HG02840 (cell line): Measurements from ENCODE around the gene TMEM252.

Source experiments
- ATAC-seq: cut with Tn5 transposase; IDR thresholded peaks from one replicate; pipeline ENCODE4 v1.9.1; 2021; ENCODE audit warnings: mild to moderate bottlenecking, moderate library complexity, moderate number of reproducible peaks; ENCODE audit not compliant: unreplicated experiment, low FRiP score

Gene TMEM252

GRCh38 chr9:68500457-68501381, 40.0 kb downstream of the TMEM252 start:
- no peak for ATAC-seq

- no peak for ATAC-seq
Measured at GRCh38 chr9:68498816-68499215, 41.9 kb downstream of the TMEM252 start.

- ATAC-seq, result no peak
Measured at GRCh38 chr9:68497629-68498028, 43.1 kb downstream of the TMEM252 start.

- no peak for ATAC-seq
Measured at GRCh38 chr9:68496356-68496755, 44.3 kb downstream of the TMEM252 start.

- ATAC-seq, result no peak
Measured at GRCh38 chr9:68495247-68495646, 45.4 kb downstream of the TMEM252 start.

- ATAC-seq, result no peak
Measured at GRCh38 chr9:68493958-68494577, 46.6 kb downstream of the TMEM252 start.

GRCh38 chr9:68493541-68493940, 47.1 kb downstream of the TMEM252 start:
- ATAC-seq, result no peak

GRCh38 chr9:68492806-68493205, 47.9 kb downstream of the TMEM252 start:
- ATAC-seq, result no peak

GRCh38 chr9:68489646-68490045, 51.0 kb downstream of the TMEM252 start:
- no peak for ATAC-seq

- no peak for ATAC-seq
Measured at GRCh38 chr9:68488126-68488525, 52.6 kb downstream of the TMEM252 start.
